Prostate gland (tissue), 2 donors: ENCODE data around the gene ZC3H13. TPM values are rescaled to one million over a fixed set of nuclear protein-coding genes. Genes with fewer than 3 reads are reported as not detected.

Experiments used
- DNase-seq: peaks from one replicate; pipeline ENCODE4 v3.0.0-alpha.2; 2019; ENCODE audit warnings: low spot score
- H3K27ac ChIP-seq, 2 donors: fragments of 200-600 bp; sonication (generic); 2 replicates each; pipeline ENCODE4 v1.5.1; 2017 to 2019
- H3K27me3 ChIP-seq: fragments of 200-600 bp; sonication (generic); replicated peaks from 2 replicates; pipeline ENCODE4 v1.5.1; 2019; ENCODE audit not compliant: insufficient read depth
- H3K36me3 ChIP-seq, 2 donors: fragments of 200-600 bp; sonication (generic); 1 replicate in 1 of 2; 2 replicates in 1 of 2; pipeline versions ENCODE4 v1.5.1 to v1.8.1; 2017 to 2019
- H3K4me1 ChIP-seq: fragments of 200-600 bp; sonication (generic); replicated peaks from 2 replicates; pipeline ENCODE4 v1.5.1; 2019
- H3K4me3 ChIP-seq, 2 donors: fragments of 200-600 bp; sonication (generic); 2 replicates each; pipeline ENCODE4 v1.5.1; 2017 to 2019
- H3K9me3 ChIP-seq: fragments of 200-600 bp; sonication (generic); 2 replicates; pipeline ENCODE4 v1.5.1; 2017
- CTCF ChIP-seq, 4 experiments: fragments of 200-600 bp in 2 of 4; fragments of 450-650 bp in 2 of 4; sonication (generic) in 2 of 4; IDR thresholded peaks; 1 replicate in 3 of 4; 2 replicates in 1 of 4; pipeline ENCODE4 v1.5.1; 2016 to 2019; ENCODE audit warnings: antibody characterized with exemption in 4 of 4, mild to moderate bottlenecking in 2 of 4, moderate library complexity in 2 of 4
- POLR2A ChIP-seq: fragments of 450-650 bp; IDR thresholded peaks from one replicate; pipeline ENCODE4 v1.6.1; 2016; ENCODE audit warnings: antibody characterized with exemption, mild to moderate bottlenecking
- POLR2AphosphoS5 ChIP-seq: sonication (generic); formaldehyde crosslinking; IDR thresholded peaks from one replicate; pipeline ENCODE4 v1.6.1; 2017; ENCODE audit warnings: antibody characterized with exemption
- WGBS: methylation state at CpG from one replicate; pipeline ENCODE4 v1.1.5; 2018; 5-methylcytosine and 5-hydroxymethylcytosine counted together
- intact Hi-C: fragments of 100-400 bp; cut with DNase I; formaldehyde crosslinking; loops from one replicate; pipeline ENCODE4 v1.14.2; 2022
- total RNA-seq, 2 donors: library from RNA; depleted of rRNA; stranded (reverse); fragments of >200 nt; gene quantifications; one replicate each; pipeline ENCODE4 v1.1.0, GENCODE V29; 2016

The ZC3H13 gene
- total RNA-seq, 2 donors from 2014 or later: 24.4 to 26.9 TPM

- DNase-seq: no peak
- Histone ChIP-seq H3K4me3 (no peak overlapping the region), H3K27me3 (no peaks in the 10 kb centered on the region), H3K27ac (no peak overlapping the region), H3K4me1 (no peaks in the 10 kb centered on the region), H3K36me3 (no peaks in the 10 kb centered on the region), H3K9me3 (no peaks in the 10 kb centered on the region)
- WGBS: 96% methylated on average over 5 of the region's 5 CpGs
- TF ChIP-seq CTCF (IDR thresholded peaks at IDR 0.05): no peak
- TF ChIP-seq POLR2A: no peak
- no peak for TF ChIP-seq POLR2AphosphoS5
- intact Hi-C loops: no loop called here
Measured at GRCh38 chr13:45932172-45932571, 120.4 kb downstream of the ZC3H13 start.

GRCh38 chr13:45931211-45931610 is 121.3 kb downstream of the ZC3H13 start:
- intact Hi-C loops: no loop called here
- 88% methylated on average over 3 of the region's 3 CpGs for WGBS
- Histone ChIP-seq H3K9me3 (no peaks in the 10 kb centered on the region), H3K4me1 (no peaks in the 10 kb centered on the region), H3K27me3 (no peaks in the 10 kb centered on the region), H3K4me3 (no peak overlapping the region), H3K27ac (no peak overlapping the region), H3K36me3 (no peaks in the 10 kb centered on the region)
- no peak for DNase-seq
- TF ChIP-seq POLR2A: no peak
- TF ChIP-seq CTCF (IDR thresholded peaks at IDR 0.05): no peak
- TF ChIP-seq POLR2AphosphoS5: no peak

DNA sequence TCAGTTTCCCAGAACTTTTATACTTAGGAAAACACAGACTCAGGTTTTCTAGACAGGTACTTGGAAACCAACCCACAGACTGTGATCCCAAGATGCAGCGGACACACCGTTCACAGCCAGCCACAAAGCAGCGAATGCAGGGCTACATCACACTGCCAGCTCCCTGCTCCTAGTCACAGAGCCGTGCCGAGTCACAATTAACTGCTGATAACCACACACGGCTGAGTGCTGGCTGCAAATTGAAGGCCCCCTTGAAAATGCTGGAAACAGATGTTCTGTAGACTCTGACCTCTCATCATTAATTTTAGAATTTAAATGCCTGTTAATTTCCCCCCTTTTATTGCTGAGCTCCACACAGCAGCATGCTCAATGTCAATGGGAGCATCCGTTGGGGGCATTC is 122.4 kb downstream of the ZC3H13 start:
- Histone ChIP-seq H3K4me1 (no peaks in the 10 kb centered on the region), H3K4me3 (no peak overlapping the region), H3K27ac (no peak overlapping the region), H3K36me3 (no peaks in the 10 kb centered on the region), H3K27me3 (no peaks in the 10 kb centered on the region), H3K9me3 (no peaks in the 10 kb centered on the region)
- WGBS: 80% methylated on average over 7 of the region's 7 CpGs
- intact Hi-C loops: no loop called here
- DNase-seq: no peak
- TF ChIP-seq CTCF (IDR thresholded peaks at IDR 0.05) (no peak), POLR2A (no peak), POLR2AphosphoS5 (no peak)

GRCh38 chr13:45928843-45929242 is 123.7 kb downstream of the ZC3H13 start:
- 21% methylated on average over 2 of the region's 2 CpGs for WGBS
- intact Hi-C loops: no loop called here
- H3K4me3 ChIP-seq: no peak overlapping the region
- DNase-seq: no peak
- H3K9me3 ChIP-seq: no peaks in the 10 kb centered on the region
- H3K36me3 ChIP-seq: no peaks in the 10 kb centered on the region
- H3K4me1 ChIP-seq: no peaks in the 10 kb centered on the region
- no peaks in the 10 kb centered on the region for H3K27me3 ChIP-seq
- H3K27ac ChIP-seq: no peak overlapping the region
- TF ChIP-seq POLR2AphosphoS5 (no peak), POLR2A (no peak), CTCF (IDR thresholded peaks at IDR 0.05) (no peak)

GRCh38 chr13:45928176-45928575 is 124.4 kb downstream of the ZC3H13 start:
- no peaks in the 10 kb centered on the region for H3K27me3 ChIP-seq
- no peaks in the 10 kb centered on the region for H3K36me3 ChIP-seq
- no peak overlapping the region for H3K4me3 ChIP-seq
- 97% methylated on average over 5 of the region's 5 CpGs for WGBS
- no peaks in the 10 kb centered on the region for H3K9me3 ChIP-seq
- H3K27ac ChIP-seq: no peak overlapping the region
- H3K4me1 ChIP-seq: no peaks in the 10 kb centered on the region
- intact Hi-C loops: no loop called here
- TF ChIP-seq CTCF (IDR thresholded peaks at IDR 0.05) (no peak), POLR2A (no peak), POLR2AphosphoS5 (no peak)
- no peak for DNase-seq
